GM18951 (cell line): ENCODE data around the gene DIAPH2.
"Not testable (repeated sequence)": the region's sequence is repeated elsewhere in the genome, so short reads cannot be mapped to it uniquely, and the experiment has no call there.

Experiments used
- POLR2A ChIP-seq: IDR thresholded peaks from 4 replicates; pipeline ENCODE4 v1.6.1; 2011; ENCODE audit warnings: mild to moderate bottlenecking; ENCODE audit not compliant: insufficient read length, insufficient read depth; ENCODE audit errors: extremely low read depth
- in situ Hi-C: fragments of 300-500 bp; cut with MboI; formaldehyde crosslinking; loops from one replicate; pipeline ENCODE4 v1.12.0; 2022; ENCODE audit warnings: low sequenced_read_pairs, mixed read lengths, inconsistent platforms; ENCODE audit not compliant: unreplicated experiment

Gene DIAPH2

GRCh38 chrX:96703816-96704215, 19.2 kb downstream of the DIAPH2 start:
- in situ Hi-C loops = no loop called here

DNA sequence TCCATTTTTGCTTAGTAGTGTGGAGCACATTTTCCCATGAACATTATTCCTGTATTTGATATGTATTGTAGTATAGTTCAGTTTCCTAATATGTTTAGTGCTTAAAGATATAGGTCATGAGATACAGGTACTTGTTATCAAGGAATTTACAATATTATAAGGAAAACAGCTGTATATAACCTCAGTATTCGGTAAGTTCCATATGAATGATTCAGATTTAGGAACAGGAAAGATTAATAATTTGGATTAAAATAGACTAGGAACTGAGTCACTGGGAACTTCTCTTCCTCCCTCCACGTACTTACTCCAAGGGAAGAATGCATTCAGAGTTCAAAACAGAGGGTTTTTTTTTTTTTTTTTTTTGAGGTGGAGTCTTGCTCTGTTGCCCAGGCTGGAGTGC, 20.0 kb downstream of the DIAPH2 start:
- no peak for TF ChIP-seq POLR2A
- in situ Hi-C loops = no loop called here

More at GRCh38 chrX:96703816-96704215, 19.2 kb downstream of the DIAPH2 start:
- no peak for TF ChIP-seq POLR2A

- in situ Hi-C loops = no loop called here
- TF ChIP-seq POLR2A = no peak
These were observed 21.3 kb downstream of the DIAPH2 start for GRCh38 chrX:96705905-96706304.

GRCh38 chrX:96707804-96708203, 23.2 kb downstream of the DIAPH2 start:
- TF ChIP-seq POLR2A = no peak
- in situ Hi-C loops = no loop called here

DNA sequence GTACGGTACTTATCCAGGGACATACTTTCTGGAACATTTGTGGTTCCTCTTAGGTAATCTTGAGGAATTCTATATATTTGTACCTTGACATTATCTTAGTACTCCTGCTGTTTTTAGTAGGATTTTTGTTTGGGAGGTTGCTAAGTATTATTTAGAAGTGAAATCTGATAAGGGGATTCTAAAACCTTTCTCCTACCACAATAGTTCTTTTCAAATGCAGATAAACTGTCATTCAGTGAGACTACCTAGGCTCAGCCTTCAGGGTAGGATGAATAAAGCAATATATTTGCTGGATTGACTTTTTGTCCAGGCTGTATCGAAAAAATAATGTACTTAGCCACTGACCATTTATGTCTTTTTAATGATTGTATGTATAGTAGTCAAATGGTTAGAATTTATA, 25.4 kb downstream of the DIAPH2 start:
- in situ Hi-C loops = no loop called here
- TF ChIP-seq POLR2A = no peak

DNA sequence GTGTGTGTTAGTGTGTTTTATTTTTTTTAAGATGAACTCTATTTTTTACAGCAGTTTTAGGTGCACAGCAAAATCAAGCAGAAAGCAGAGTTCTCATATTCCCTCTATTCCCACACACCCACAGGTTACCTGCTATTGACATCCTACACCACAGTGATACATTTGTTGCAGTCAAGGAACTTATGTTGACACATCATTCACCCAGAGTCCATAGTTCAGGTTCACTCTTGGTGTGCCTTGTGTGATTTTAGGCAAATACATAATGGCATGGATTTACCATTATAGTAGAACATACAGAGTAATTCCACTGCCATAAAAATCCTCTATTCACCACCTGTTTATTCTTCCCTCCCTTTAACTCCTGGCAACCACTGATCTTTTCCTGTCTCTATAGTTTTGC, 28.7 kb downstream of the DIAPH2 start:
- in situ Hi-C loops = no loop called here
- no peak for TF ChIP-seq POLR2A

DNA sequence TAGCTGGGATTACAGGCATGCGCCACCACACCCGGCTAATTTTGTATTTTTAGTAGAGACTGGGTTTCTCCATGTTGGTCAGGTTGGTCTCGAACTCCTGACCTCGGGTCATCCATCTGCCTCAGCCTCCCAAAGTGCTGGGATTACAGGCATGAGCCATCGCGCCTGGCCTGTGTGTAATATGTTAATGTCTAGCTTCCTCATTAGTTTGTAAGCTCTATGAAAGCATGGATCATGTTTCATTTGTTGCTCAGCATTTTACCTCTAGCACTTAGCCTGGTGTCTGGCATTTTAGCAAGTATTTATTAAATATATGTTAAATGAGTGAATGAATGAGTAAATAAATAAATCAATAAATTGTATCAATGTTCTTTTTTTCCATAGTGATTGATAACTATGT, 29.8 kb downstream of the DIAPH2 start:
- in situ Hi-C loops = not testable (repeated sequence)

DNA sequence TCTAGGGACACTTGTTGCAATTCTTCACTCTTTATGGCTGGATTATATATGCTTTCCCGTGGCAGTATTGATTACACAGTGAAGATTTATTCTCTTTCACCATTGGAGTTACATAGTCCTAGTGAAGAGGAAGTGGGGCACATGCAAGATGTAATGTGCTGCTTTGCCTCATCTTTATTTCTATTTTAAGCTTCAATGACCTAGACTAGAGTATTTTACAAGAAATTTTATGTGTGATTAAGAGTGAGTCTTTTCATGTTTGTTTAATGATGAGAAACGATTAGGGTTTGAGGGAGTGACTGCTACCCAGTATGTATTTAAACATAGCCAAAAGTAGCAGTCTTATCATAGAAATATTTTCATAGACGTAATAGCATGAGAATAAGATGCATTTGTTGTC, 30.8 kb downstream of the DIAPH2 start:
- no peak for TF ChIP-seq POLR2A
- in situ Hi-C loops = no loop called here

DNA sequence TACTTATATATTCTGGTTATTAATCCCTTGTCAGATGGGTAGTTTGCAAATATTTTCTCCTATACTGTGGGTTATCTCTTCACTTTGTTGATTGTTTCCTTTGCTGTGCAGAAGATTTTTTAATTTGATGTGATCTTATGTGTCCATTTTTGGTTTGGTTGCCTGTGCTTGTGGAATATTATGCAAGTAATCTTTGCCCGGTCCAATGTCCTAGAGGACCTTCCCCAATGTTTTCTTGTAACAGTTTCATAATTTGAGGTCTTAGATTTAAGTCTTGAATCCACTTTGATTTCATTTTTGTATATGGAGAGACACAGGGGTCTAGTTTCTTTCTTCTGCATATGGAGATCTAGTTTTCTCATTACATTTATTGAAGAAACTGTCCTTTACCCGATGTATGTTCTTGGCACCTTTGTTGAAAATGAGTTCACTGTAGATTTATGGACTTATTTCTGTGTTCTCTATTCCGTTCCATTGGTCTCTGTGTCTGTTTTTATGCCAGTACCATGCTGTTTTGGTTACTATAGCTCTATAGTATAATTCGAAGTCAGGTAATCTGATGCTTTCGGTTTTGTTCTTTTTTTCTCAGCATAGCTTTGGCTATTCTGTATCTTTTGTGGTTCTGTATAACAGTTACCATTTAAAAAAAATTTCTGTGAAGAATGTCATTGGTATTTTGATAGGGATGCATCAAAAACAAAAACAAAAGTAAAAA, 34.7 kb downstream of the DIAPH2 start:
- in situ Hi-C loops = no loop called here
- TF ChIP-seq POLR2A = no peak

GRCh38 chrX:96721354-96721753, 36.7 kb downstream of the DIAPH2 start:
- in situ Hi-C loops = no loop called here
- TF ChIP-seq POLR2A = no peak

- no peak for TF ChIP-seq POLR2A
- in situ Hi-C loops = no loop called here
These were observed 38.1 kb downstream of the DIAPH2 start for GRCh38 chrX:96722781-96723180.

DNA sequence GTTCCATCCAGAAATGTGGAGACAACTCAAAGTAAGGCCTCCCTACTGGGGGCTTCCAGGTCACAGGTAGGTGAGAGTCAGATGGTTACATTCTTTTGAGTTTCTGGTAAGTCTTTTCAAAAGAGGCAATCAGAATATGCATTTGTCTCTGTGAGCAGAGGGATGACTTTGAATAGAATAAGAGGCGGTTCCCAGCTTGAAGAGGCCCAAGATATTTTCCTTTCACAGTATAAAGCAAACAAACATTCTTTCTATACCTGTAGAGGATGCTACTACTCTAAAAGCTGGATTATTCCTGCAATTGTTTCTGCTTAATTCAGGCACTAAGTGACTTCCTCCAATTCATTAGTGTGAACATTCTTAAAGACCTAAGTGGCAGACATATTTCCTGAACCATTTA, 44.4 kb downstream of the DIAPH2 start:
- in situ Hi-C loops = no loop called here
- no peak for TF ChIP-seq POLR2A

DNA sequence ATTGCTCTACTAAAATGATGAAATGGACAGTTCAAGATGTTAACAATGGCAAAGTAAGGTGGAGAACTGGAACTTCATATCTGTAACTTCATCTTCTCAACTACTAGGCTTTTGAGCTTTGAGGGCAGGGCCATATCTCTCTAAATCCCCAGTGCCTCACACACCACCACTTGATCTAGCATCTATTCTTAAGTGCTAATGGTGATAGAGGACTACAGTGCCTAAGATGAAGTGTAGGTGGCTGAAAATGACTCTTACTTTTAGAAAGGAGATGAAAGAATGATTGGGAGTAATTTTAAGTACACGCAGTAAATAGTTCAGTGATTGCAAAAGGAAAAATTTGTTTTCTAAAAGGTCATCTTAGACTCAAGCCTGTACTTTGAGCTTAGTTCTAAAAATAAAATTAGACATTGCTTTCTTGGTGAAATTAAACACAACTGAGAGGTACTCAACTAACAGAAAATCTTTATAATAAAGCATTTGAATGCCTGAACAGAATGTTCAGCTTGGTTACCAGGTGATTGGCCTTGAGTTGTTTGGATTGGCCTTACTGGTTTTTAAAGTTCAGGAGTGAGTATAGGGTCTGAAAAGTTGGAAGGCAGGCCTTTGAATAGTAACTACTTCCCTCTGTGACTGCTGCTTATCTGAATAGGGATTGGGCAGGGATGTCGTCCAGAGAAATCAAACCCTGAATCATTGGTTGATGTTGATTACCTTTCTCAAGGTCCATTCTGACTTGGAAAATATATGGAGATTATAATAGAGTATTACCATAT, 45.4 kb downstream of the DIAPH2 start:
- TF ChIP-seq POLR2A = no peak
- in situ Hi-C loops = no loop called here

DNA sequence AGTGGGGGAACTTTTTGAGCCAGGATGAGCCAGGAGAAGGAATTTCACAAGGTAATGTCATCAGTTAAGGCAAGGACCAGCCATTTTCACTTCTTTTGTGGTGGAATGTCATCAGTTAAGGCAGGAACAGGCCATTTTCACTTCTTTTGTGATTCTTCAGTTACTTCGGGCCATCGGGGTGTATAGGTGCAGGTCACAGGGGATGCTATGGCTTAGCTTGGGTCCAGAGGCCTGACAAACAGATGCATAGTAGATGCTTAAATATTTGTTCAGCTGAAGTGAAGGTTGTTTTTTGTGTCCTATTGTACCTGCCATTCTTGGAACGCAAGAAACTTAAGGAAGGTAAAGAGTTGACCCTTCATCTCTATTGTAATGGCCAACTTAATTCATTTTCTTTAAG, 46.4 kb downstream of the DIAPH2 start:
- in situ Hi-C loops = not testable (repeated sequence)
